Anterior cingulate cortex (tissue), 58 donors: ENCODE results near the gene KYAT1.

Experiments
- DNase-seq, 58 donors: peaks; one replicate each; lab custom pipeline; 2025; lab: John Stamatoyannopoulos, UW

KYAT1 gene

DNA sequence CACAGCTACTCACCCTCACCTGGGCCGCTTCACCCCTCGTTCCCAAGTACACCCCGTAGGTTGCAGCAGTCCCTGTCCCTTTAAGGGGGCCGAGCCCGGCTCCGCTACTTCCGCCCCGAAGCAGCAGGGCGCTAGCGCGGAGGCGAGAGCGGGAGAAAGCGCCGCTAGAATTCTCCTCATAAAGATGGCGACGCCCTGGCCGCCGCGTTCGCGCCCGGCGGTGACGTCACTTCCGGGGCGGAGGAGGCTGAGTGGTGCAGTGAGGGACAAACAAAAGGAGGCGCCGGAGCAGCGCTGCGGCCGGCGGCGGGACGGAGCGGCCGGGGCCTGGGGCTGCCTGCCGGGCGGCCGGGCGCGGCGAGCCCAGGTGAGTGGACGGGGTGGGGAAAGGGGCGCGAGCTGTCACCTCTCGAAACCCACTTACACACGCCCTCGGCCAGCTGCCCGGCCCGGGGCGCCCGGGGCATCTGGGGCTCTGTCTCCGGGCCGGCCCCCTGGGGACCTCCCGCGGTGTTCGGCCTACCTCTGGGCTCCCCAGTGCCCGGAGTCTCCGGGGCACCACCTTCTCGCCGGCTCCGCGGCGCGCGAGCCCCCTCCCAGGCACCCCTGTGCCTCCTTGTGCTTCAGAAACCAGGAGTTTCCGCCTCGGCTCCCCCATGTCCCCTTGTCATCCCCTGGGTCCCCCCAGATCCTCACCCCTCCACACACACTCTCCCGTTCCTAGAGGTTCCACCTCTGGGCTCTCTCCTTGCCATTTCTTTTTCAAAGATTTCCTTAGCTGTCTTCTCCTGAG, at the start of gene KYAT1, which contains the start of gene LRRC8A:
Gene KYAT1 (minus strand): TSS at position 67 of the 793 bp plus-strand sequence. CDS start 36,545 bp downstream, outside the sequence.
Gene LRRC8A (plus strand): TSS at position 250 of the 793 bp plus-strand sequence. CDS start 25,032 bp downstream, outside the sequence.
- peak; percentile 82 to 99 (median 96) for DNase-seq

DNA sequence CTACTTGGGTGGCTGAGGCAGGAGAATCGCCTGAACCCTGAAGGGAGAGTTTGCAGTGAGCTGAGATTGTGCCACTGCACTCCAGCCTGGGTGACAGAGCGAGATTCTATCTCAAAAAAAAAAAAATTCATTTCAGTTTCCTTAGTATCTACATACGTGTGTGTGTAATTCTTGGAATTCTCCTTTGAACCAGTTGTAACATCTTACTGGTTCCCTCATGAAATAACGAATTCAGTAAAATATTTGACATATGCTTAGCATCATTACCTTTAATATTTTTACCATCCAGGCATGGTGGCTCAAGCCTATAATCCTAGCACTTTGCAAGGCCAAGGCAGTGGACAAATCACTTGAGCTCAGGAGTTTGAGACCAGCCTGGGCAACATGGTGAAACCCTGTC, 47.8 kb upstream of the KYAT1 start:
- DNase-seq: no peak

DNA sequence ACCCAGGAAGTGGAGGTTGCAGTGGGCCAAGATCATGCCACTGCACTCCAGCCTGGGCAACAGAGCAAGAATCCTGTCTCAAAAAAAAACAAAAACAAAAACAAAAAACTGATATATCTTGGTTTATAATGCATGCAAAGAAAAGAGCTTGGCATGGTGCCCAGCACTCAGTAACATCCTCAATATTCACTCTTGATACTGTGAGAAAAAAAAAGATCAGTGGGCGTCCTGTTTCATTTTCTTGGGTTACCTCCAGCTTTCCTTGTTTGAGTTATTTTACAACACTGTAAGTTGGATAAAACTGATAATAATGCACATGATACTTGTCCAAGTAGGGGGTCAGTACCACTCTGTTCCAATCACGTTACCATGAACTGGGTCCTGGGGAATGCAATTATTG, 46.9 kb upstream of the KYAT1 start:
- peak in 2 of 58 donors; percentile 10 to 22 for DNase-seq

DNA sequence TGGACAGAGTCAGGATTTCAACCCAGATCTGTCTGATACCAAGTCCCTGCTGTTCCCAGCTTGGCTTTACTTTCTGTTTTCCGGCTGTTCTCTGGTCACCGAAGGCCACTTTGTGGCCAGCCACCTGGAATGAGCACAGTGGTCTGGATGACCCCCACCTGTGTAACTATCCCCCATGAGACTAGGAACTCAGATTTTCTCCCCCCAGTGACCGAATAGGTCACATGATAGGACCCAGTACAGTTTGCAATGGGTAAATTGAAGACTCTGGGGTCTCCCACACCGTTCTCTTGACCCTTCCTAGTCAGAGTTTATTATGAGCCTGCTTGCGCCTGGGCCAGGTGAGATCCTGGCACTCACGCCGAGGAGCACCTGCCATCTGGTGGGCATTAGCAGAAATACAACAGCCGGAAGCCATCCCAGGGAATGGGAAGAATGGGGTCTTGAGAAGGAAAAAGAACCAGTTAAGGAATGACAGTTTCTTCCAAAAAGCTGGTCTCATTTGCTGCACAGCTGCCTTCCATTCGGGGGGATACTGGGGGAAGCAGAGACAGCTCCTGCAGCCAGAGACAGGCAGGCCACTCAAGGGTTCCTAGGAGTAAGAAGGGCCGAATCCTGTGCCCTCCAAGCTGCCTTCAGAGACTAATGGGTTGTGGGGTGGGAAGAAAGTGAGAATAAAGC, 46.1 kb upstream of the KYAT1 start:
- DNase-seq: peak in 25 of 58 donors; percentile 5 to 63 (median 30)

DNA sequence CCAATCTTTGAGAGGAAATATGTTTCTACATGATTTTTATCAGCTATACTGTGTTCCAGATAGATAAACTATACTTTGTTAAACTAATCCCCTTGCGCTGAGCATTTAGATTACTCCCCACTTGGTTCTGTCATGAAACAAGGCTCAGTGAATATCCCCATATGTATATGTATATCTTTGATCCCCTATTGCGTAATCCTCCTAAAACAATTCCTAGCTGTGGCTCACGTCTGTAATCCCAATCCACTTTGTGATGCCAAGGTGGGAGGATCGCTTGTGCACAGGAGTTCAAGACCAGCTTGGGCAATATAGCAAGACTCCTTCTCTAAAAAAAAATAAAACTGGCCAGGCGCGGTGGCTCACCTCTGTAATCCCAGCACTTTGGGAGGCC, 41.7 kb upstream of the KYAT1 start:
- DNase-seq: no peak

DNA sequence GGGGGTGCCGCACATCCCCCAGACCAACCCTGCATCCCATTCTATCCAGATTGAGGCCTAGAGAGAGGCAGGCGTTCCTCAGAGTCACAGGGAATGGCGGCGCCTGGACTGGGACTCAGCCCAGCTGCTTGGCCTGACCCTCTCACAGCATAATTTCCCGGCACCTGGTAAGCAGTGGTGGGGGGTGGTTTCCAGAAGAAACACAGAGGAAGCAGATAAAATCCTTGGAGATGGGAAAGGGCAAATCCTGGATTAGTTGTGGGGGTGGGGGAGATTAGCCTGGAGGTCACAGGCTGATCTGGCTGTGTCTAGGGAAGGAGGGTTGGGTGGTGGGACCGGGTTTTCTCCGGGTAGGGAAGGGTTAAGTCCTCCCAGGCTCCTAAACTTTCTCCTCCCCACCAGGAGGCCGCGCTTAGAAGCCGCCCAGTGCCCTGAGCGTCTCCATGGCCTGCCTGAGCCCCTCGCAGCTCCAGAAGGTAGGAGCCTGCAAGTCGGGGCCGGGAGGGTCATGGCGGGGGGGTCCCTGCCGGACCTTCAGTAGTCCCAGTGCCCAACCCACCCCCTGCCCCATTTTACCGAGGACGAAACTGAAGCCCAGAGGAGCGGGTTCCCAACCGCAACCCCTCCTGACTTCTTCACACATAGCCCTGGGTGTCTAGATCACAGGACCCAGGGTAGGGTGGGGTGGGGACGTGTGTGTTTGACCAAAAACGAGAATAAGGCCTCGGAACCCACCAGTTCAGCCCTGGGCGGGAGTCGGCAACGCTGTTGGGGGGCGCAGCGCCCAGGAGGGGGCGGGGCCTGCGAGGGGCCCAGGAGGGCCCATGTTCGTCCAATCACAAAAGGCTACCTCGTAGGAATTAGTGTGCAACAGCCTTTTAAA, 40.4 kb upstream of the KYAT1 start:
- peak in 7 of 58 donors; percentile 11 to 52 (median 23) for DNase-seq

DNA sequence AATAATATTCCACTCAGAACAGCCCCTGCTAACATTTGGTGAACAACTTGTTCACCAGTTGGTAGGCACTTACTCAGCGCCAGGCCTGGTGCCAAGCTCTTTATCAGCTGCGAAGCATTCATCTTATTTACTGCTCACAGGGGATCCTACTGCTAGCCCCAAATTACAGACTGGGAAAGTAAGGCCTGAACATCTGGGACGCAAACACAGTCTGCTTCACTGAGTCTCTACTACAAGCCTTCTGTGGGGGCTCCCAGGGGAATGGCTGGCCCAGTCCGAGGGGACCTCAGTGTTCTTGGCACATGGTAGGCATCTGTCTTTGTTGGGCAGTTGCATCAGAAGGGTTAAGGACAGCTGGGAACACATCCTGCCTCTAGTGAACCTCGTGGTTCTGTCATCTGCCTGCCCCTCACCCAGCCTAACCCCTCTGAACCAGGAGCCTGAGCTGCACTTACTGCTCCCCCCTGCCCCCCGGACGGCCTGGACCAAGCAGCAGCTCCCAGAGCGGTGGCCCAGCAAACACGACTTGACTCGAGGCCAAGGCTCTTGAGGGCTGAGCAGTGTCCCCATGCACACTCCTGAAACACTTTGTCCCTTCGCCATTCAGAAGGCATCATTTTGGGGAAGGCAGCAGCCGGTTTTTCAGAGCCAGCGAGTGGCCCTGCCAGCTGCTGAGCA, 38.8 kb upstream of the KYAT1 start, which contains the start of gene PHYHD1:
Gene PHYHD1 (plus strand): TSS at position 602 of the 678 bp plus-strand sequence. CDS start 1,342 bp downstream, outside the sequence.
- DNase-seq: peak in 56 of 58 donors; percentile 17 to 93 (median 74)

DNA sequence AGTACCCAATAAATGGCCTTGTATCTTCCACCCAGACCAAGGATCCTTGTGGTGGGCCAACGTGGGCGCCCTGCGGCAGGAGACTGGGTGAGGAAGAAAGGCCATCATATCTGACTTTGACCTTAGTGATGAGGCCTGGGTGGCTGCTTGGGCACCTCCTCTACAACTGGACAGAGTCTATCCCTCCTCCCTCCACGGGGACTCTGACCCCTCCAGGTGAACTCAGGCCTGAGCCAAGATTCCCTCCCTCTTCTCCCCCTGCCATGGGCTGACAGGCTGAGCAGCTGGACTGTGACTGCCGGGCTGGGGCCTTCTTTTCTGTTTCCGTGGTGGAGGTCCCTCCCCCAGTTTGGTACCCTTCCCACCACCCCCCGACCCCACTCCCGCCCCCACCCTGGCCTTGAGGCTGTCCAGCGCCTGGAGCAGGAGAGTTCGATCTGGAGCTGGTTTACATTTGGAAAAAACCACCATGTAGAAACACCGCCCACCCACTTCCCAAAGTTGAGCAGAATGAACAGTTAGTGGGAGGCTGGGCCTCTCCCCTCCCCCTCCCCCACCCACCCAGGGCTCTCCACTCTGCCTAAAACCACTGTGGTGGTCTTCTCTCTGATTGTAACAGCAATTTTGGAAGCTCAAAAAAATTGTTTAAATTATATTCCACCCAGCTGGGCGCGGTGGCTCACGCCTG, 37.8 kb upstream of the KYAT1 start:
- DNase-seq: no peak

DNA sequence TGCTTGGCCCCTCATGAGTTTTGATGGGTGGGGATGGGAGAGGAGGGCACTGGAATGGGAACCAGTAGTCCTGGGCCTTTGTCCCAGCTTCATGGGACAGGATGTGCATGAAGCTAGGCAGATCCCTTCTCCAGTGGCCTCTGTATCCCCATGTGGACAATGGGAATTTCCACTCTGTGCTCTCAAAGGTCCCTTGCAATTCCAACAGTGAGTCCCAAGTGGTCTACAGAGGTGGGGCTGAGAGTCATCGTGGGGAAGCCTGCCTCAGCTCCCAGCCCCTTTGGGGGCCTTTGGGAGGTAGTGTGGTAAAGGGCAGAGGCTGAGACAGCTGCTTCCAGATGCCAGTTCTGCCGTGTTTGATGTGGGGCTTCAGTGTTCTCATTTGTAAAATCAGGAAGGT, 37.2 kb upstream of the KYAT1 start:
- no peak for DNase-seq

DNA sequence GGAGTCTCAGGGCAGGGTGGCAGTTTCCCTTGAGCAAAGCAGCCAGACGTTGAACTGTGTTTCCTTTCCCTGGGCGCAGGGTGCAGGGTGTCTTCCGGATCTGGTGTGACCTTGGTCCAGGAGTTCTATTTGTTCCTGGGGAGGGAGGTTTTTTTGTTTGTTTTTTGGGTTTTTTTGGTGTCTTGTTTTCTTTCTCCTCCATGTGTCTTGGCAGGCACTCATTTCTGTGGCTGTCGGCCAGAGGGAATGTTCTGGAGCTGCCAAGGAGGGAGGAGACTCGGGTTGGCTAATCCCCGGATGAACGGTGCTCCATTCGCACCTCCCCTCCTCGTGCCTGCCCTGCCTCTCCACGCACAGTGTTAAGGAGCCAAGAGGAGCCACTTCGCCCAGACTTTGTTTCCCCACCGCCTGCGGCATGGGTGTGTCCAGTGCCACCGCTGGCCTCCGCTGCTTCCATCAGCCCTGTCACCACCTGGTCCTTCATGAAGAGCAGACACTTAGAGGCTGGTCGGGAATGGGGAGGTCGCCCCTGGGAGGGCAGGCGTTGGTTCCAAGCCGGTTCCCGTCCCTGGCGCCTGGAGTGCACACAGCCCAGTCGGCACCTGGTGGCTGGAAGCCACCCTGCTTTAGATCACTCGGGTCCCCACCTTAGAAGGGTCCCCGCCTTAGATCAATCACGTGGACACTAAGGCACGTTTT, 35.5 kb upstream of the KYAT1 start:
- peak in 50 of 58 donors; percentile 16 to 87 (median 60) for DNase-seq

DNA sequence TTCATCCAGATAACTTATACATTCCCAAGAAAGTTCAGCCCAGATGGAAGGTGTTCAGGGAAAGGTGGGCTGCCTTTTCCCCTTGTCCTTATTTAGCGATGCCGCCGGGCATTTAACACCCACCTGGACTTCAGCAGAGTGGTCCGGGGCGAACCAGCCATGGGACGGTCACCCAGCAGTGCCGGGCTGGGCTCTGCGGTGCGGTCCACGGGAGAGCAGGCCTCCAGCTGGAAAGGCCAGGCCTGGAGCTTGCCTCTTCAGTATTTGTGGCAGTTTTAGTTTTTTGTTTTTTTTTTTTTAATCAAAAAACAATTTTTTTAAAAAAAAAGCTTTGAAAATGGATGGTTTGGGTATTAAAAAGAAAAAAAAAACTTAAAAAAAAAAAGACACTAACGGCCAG, 35.0 kb upstream of the KYAT1 start:
- DNase-seq: no peak

DNA sequence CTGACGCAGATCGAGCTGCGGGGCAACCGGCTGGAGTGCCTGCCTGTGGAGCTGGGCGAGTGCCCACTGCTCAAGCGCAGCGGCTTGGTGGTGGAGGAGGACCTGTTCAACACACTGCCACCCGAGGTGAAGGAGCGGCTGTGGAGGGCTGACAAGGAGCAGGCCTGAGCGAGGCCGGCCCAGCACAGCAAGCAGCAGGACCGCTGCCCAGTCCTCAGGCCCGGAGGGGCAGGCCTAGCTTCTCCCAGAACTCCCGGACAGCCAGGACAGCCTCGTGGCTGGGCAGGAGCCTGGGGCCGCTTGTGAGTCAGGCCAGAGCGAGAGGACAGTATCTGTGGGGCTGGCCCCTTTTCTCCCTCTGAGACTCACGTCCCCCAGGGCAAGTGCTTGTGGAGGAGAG, 34.5 kb upstream of the KYAT1 start:
- DNase-seq: peak in 4 of 58 donors; percentile 14 to 43 (median 32)

DNA sequence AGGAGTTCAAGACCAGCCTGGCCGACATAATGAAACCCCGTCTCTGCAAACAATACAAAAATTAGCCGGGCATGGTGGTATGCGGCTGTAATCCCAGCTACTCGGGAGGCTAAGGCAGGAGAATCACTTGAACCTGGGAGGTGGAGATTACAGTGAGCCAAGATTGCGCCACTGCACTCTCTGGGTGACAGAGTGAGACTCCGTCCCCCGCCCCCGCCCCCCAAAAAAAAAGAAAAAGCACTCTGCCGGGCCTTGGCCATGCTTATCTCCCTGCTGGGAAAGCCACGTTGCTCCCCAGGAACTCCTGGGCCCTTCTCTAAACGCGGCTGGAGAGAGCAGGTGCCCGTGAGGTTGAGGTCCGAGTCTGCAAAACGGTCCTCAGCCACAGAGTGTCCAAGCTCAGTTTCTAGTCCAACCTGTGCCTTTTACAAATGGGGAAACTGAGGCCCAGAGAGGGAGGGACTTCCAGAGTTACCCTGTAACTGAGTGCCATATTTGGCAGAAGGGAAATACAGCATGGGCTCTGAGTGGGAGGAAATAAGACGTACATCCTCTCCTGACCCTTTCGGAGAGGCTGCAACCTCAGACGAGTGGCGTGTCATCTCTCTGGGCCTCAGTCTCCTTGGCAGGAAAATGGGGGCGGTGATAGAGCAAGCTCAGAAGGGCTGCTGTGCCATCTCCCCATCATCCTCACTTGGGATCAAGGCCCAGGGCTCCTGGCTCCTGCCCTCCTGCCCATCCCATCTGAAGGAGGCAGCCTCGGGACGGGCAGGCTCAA, 32.4 kb upstream of the KYAT1 start:
- DNase-seq: no peak

DNA sequence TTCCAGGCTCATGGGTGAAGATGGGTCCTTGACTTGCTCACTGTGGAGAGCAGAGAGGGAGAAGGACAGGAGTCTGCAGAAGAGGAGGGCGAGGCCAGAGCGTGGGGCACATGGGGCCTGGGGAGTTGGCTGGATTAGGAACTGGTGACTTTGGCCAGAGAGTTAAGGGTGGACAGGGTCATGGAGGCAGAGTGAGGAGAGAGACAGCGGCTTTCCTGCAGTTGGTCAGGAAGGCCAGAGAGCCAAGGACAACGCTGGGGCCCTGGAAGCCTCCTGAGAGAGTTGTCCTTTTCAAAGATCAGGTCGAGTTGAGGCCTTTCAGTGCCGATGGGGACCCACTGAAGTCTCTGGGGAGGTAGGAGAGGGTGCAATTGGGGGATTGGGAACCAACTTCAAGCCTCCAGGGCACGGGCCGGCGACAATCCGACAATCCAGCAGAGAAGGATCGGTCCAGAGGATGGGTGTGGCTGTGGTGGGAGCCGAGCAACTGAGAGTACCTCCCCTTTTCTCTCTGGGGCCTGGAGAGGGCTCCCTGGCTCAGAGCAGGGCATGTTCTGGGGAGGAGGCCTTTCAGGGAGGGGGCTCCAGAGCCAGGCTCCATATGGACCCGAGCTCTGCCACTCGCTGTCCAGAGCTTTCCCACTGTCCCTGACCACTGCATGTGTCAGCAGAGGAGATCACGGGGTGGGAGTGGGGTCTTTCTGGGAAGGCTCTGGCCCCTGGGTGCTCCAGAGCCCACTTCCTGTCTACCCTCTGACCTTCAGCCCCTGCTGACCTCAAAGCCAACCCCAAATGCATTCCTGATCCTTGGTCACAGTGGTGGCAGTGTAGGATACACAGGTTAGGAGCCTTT, 31.5 kb upstream of the KYAT1 start:
- no peak for DNase-seq

DNA sequence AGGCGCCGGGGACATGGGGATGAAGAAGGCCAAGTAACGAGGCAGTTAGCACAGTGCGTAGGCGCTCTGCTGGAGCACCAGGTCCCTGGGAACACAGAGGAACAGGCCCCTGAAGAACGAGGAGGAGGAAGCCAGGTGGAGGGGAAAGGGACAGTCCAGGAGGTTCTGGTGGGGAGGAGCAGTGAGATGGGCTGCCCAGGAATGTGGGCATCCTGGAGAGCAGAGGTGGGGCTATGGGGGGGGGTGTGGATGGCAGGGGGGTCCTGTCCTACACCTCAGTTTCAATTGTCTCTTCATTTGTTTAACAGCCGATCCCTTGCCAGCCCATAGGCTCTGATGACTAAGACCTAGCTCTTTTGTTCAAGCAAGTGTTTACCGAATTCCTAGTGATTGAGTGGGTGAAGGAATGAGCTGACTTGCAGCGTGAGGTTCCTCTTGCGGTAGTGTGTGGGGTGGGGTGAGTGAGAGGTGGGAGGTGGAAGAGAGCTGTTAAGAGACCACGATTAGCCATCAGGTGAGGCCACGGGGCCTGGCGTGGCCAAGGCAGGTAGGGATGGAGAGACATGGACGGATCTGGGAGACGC, 30.6 kb upstream of the KYAT1 start:
- DNase-seq: peak in 1 of 58 donors; percentile 51

DNA sequence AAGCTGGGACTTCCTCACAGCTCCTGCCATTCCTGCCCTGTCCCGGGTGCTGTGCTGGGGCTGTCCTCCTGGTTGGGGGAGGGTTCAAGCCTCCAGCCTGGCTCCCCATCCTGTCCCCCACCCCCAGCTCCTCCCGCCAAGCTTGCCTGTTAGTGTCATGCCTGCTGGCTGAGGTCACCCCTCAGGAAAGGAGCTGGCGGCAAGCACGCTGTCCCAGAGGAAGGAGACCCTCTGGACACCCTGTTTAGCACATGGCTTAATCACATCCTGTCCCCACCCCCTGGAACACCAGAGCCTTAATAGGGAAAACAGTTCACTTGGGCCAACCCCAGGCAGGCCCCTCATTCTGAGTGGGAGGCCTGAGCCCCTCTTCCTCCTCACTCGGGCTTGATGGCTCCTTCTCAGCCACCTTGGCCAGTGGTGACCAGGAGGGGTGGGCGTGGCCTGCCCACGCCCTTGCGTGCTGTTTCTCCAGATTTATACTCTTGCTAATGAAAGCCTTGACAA, 29.8 kb upstream of the KYAT1 start:
- peak in 4 of 58 donors; percentile 27 to 58 (median 33) for DNase-seq
